NCI-H345 treated with DMSO at 0.1 percent for 48 hours (cell line): Measurements from ENCODE around the gene CFAP99.

Experiments
- DNase-seq: peaks from one replicate; lab custom pipeline; 2025; ENCODE audit not compliant: unreplicated experiment; lab: John Stamatoyannopoulos, UW

The CFAP99 gene

GRCh38 chr4:2390784-2391421 is 27.9 kb upstream of the CFAP99 start:
- no peak for DNase-seq

- no peak for DNase-seq
These were observed 25.1 kb upstream of the CFAP99 start for GRCh38 chr4:2393353-2394270.

- no peak for DNase-seq
These were observed 24.2 kb upstream of the CFAP99 start for GRCh38 chr4:2394528-2394927.

GRCh38 chr4:2395038-2395437 is 23.7 kb upstream of the CFAP99 start:
- no peak for DNase-seq

GRCh38 chr4:2395584-2395983 is 23.2 kb upstream of the CFAP99 start:
- DNase-seq: no peak

GRCh38 chr4:2396781-2397368 is 21.9 kb upstream of the CFAP99 start:
- DNase-seq: no peak

GRCh38 chr4:2397596-2398379 is 21.0 kb upstream of the CFAP99 start:
- DNase-seq: no peak

- no peak for DNase-seq
These were observed 19.5 kb upstream of the CFAP99 start for GRCh38 chr4:2399216-2399615.

GRCh38 chr4:2399631-2400190 is 19.0 kb upstream of the CFAP99 start:
- no peak for DNase-seq

- DNase-seq: no peak
These were observed 17.7 kb upstream of the CFAP99 start for GRCh38 chr4:2400841-2401609.

GRCh38 chr4:2401610-2401983 is 17.2 kb upstream of the CFAP99 start:
- DNase-seq: no peak

GRCh38 chr4:2402048-2402842 is 16.5 kb upstream of the CFAP99 start:
- peak; percentile 26 for DNase-seq

- no peak for DNase-seq
These were observed 15.8 kb upstream of the CFAP99 start for GRCh38 chr4:2402941-2403340.

- DNase-seq: no peak
These were observed 12.3 kb upstream of the CFAP99 start for GRCh38 chr4:2406406-2406805.

GRCh38 chr4:2406920-2407319 is 11.8 kb upstream of the CFAP99 start:
- no peak for DNase-seq

- DNase-seq: no peak
These were observed 10.8 kb upstream of the CFAP99 start for GRCh38 chr4:2407991-2408342.

GRCh38 chr4:2408401-2408958 is 10.3 kb upstream of the CFAP99 start:
- no peak for DNase-seq

GRCh38 chr4:2408976-2409375 is 9.8 kb upstream of the CFAP99 start:
- DNase-seq: no peak

GRCh38 chr4:2409381-2409783 is 9.4 kb upstream of the CFAP99 start:
- no peak for DNase-seq
